ENCODE results near the gene ZNF805. TPM values are rescaled to one million over a fixed set of nuclear protein-coding genes. Genes with fewer than 3 reads are reported as not detected.

ZNF805 gene
- polyA plus RNA-seq, 1 of the 3 experiments (the other 2 are of a cell fraction), result 1.5 TPM

DNA sequence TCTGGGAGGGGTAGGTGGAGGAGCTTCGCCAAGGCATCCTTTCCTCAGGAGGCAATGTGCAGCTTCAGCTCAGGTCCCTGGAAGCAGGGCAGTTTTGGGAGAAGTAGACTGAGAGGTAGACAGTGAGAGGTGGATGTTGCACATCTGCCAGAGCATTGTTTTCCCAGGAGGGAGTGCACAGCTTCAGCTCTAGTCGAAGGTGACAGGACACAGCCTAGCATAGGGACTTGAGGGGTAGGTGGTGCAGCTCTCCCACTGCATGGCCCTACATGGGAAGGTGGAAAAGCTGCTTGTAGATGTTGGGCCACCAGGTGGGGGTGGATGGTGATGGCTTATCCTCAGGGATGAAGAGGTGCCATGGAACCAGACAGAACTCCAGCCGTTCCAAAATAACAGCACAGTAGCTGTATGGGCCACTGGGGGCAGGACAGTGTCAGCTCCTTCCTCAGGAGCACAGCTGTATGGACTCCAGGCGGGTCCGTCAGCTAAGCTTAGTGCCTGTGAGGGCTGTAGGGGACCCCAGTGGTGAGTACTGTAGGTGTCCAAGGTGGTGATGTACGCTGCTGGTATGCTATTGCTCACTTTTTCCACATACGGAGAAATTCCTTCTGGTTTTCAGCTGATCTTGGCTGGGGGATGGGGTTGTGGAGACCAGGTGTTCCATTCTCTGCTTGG lies 62.4 kb downstream of the ZNF805 start:
- Histone ChIP-seq H3K4me1 (ENCODE audit: control insufficient read depth in 1 of 2, insufficient read depth in 2 of 2, low read depth in 1 of 2, low read length in 1 of 2) (peaks cover 0 to 4% of the 10 kb centered on the region in 2 experiments; a peak in 2 of 4 replicates), H3F3A (replicated peaks; ENCODE audit: insufficient read depth) (peaks cover 14% of the 10 kb centered on the region), H2AFZ (ENCODE audit: low read depth) (no peak overlapping the region), H3K9ac (no peak overlapping the region), H3K79me2 (ENCODE audit: insufficient read depth) (peaks cover 51% of the 10 kb centered on the region), H3K27me3 (ENCODE audit: insufficient read depth) (no peaks in the 10 kb centered on the region), H3K4me3 (ENCODE audit: low read depth in 2 of 2, low read length in 1 of 2) (no peak overlapping the region), H3K36me3 (replicated peaks in 1 of 2; ENCODE audit: control insufficient read depth in 1 of 2, insufficient read depth in 2 of 2, low read length in 1 of 2) (peaks cover 20 to 56% of the 10 kb centered on the region in 2 experiments), H3K9me2 (no peaks in the 10 kb centered on the region), H3K27ac (ENCODE audit: low read depth in 2 of 2, low read length in 1 of 2) (no peak overlapping the region), H4K20me1 (ENCODE audit: insufficient read depth) (peaks cover 22% of the 10 kb centered on the region), H3K4me2 (no peak overlapping the region), H3K9me3 (no peaks in the 10 kb centered on the region)
- TF ChIP-seq SMC3 (IDR thresholded peaks at IDR 0.05; ENCODE audit: low read depth, low read length) (no peak), SIN3A (IDR thresholded peaks at IDR 0.05; ENCODE audit: borderline replicate concordance, low read depth, low read length) (no peak), GABPA (IDR thresholded peaks at IDR 0.05; ENCODE audit: low read depth) (no peak), CHD2 (IDR thresholded peaks at IDR 0.05; ENCODE audit: low read length, partially characterized antibody) (no peak), JUND (IDR thresholded peaks at IDR 0.05) (no peak), TEAD4 (IDR thresholded peaks at IDR 0.05; ENCODE audit: borderline replicate concordance, insufficient read depth) (no peak), RCOR1 (IDR thresholded peaks at IDR 0.05; ENCODE audit: low read length) (no peak), NRF1 (IDR thresholded peaks at IDR 0.05; ENCODE audit: low read depth, low read length) (no peak), POLR2AphosphoS5 (IDR thresholded peaks at IDR 0.05; ENCODE audit: low read depth, low read length) (no peak), ELF1 (IDR thresholded peaks at IDR 0.05) (no peak), RXRA (IDR thresholded peaks at IDR 0.05; ENCODE audit: borderline replicate concordance, low read depth) (no peak), EZH2phosphoT487 (IDR thresholded peaks at IDR 0.05; ENCODE audit: borderline replicate concordance, low read depth) (no peak), RAD21 (IDR thresholded peaks at IDR 0.05; ENCODE audit: low read length) (no peak), FOSL2 (IDR thresholded peaks at IDR 0.05; ENCODE audit: borderline replicate concordance, low read depth) (no peak)
- TF ChIP-seq, protein P1, sequence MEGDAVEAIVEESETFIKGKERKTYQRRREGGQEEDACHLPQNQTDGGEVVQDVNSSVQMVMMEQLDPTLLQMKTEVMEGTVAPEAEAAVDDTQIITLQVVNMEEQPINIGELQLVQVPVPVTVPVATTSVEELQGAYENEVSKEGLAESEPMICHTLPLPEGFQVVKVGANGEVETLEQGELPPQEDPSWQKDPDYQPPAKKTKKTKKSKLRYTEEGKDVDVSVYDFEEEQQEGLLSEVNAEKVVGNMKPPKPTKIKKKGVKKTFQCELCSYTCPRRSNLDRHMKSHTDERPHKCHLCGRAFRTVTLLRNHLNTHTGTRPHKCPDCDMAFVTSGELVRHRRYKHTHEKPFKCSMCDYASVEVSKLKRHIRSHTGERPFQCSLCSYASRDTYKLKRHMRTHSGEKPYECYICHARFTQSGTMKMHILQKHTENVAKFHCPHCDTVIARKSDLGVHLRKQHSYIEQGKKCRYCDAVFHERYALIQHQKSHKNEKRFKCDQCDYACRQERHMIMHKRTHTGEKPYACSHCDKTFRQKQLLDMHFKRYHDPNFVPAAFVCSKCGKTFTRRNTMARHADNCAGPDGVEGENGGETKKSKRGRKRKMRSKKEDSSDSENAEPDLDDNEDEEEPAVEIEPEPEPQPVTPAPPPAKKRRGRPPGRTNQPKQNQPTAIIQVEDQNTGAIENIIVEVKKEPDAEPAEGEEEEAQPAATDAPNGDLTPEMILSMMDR (IDR thresholded peaks at IDR 0.05), result no peak
- TF ChIP-seq, protein P2, sequence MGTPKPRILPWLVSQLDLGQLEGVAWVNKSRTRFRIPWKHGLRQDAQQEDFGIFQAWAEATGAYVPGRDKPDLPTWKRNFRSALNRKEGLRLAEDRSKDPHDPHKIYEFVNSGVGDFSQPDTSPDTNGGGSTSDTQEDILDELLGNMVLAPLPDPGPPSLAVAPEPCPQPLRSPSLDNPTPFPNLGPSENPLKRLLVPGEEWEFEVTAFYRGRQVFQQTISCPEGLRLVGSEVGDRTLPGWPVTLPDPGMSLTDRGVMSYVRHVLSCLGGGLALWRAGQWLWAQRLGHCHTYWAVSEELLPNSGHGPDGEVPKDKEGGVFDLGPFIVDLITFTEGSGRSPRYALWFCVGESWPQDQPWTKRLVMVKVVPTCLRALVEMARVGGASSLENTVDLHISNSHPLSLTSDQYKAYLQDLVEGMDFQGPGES (IDR thresholded peaks at IDR 0.05; ENCODE audit: low read depth, low read length), result no peak
- TF ChIP-seq, protein P3, sequence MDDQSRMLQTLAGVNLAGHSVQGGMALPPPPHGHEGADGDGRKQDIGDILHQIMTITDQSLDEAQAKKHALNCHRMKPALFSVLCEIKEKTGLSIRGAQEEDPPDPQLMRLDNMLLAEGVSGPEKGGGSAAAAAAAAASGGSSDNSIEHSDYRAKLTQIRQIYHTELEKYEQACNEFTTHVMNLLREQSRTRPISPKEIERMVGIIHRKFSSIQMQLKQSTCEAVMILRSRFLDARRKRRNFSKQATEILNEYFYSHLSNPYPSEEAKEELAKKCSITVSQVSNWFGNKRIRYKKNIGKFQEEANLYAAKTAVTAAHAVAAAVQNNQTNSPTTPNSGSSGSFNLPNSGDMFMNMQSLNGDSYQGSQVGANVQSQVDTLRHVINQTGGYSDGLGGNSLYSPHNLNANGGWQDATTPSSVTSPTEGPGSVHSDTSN (IDR thresholded peaks at IDR 0.05), result no peak
- ChIA-PET CTCF (interaction anchor here (0.9 kb wide), 1 partner anchor 16 kb away, joined by 3 read pairs; no protein-coding TSS in a partner anchor), POLR2A (interaction anchor here (1.4 kb wide), 1 partner anchor 13 kb away, joined by 4 read pairs; no protein-coding TSS in a partner anchor)
- DNase-seq, result no peak
- 95% methylated on average over 4 of the region's 7 CpGs for WGBS (ENCODE audit: low lambda C conversion rate)

Other genes starting within 250 kb of the ZNF805 start
- gene USP29, start 120.6 kb upstream of the ZNF805 start, polyA plus RNA-seq (2012; rRNA removed), result not detected in 2 replicates
- not detected in 2 replicates for gene ZIM3, start 95.4 kb upstream of the ZNF805 start, polyA plus RNA-seq (2012; rRNA removed)
- gene DUXA, start 73.1 kb upstream of the ZNF805 start, polyA plus RNA-seq (2012; rRNA removed), result not detected in 2 replicates
- gene ZNF264, start 49.1 kb upstream of the ZNF805 start, polyA plus RNA-seq (2012; rRNA removed), result 8.6 and 8.8 TPM in 2 replicates
- gene AURKC, start 9.6 kb upstream of the ZNF805 start, polyA plus RNA-seq (2012; rRNA removed), result 1.2 and 1.5 TPM in 2 replicates
- 2.4 and 4.3 TPM in 2 replicates for gene ZNF460, start 39.9 kb downstream of the ZNF805 start, polyA plus RNA-seq (2012; rRNA removed)
- 1.2 and 1.7 TPM in 2 replicates for gene ZNF543, start 79.8 kb downstream of the ZNF805 start, polyA plus RNA-seq (2012; rRNA removed)
- gene ZNF304, start 110.6 kb downstream of the ZNF805 start, polyA plus RNA-seq (2012; rRNA removed), result 2.5 and 3.7 TPM in 2 replicates
- 21.0 and 22.2 TPM in 2 replicates for gene TRAPPC2B, start 122.9 kb downstream of the ZNF805 start, polyA plus RNA-seq (2012; rRNA removed)
- 1.5 and 1.7 TPM in 2 replicates for gene ZNF547, start 122.9 kb downstream of the ZNF805 start, polyA plus RNA-seq (2012; rRNA removed)
- 6.8 and 7.7 TPM in 2 replicates for gene ZNF548, start 149.2 kb downstream of the ZNF805 start, polyA plus RNA-seq (2012; rRNA removed)
- 3.9 and 5.0 TPM in 2 replicates for gene ZNF17, start 170.5 kb downstream of the ZNF805 start, polyA plus RNA-seq (2012; rRNA removed)
- 12.6 and 14.9 TPM in 2 replicates for gene ZNF749, start 194.7 kb downstream of the ZNF805 start, polyA plus RNA-seq (2012; rRNA removed)
- 0.03 and 0.06 TPM in 2 replicates for gene VN1R1, start 216.5 kb downstream of the ZNF805 start, polyA plus RNA-seq (2012; rRNA removed)
- 0.99 and 1.2 TPM in 2 replicates for gene ZNF772, start 236.9 kb downstream of the ZNF805 start, polyA plus RNA-seq (2012; rRNA removed)
- gene ZNF419, start 247.1 kb downstream of the ZNF805 start, polyA plus RNA-seq (2012; rRNA removed), result 7.8 and 10.4 TPM in 2 replicates